Fibroblast of gingiva (primary cell): ENCODE results near the gene MYORG.
"Not testable (repeated sequence)": the region's sequence is repeated elsewhere in the genome, so short reads cannot be mapped to it uniquely, and the experiment has no call there.

ENCODE experiments used
- DNase-seq: peaks from one replicate; pipeline ENCODE4 v3.0.0-alpha.2; 2011; ENCODE audit warnings: low read depth

Gene MYORG

GRCh38 chr9:34368796-34369195, 7.9 kb downstream of the MYORG start:
- not testable (repeated sequence) for DNase-seq

- not testable (repeated sequence) for DNase-seq
Observed at GRCh38 chr9:34367751-34368410, 8.8 kb downstream of the MYORG start.

GRCh38 chr9:34366365-34366764, 10.3 kb downstream of the MYORG start:
- DNase-seq = no peak

- no peak for DNase-seq
Observed at GRCh38 chr9:34365282-34365681, 11.4 kb downstream of the MYORG start.

GRCh38 chr9:34363619-34364351, 12.9 kb downstream of the MYORG start:
- no peak for DNase-seq

GRCh38 chr9:34362614-34363214, 14.0 kb downstream of the MYORG start:
- no peak for DNase-seq

GRCh38 chr9:34352957-34353356, 23.7 kb downstream of the MYORG start:
- not testable (repeated sequence) for DNase-seq

GRCh38 chr9:34352122-34352652, 24.5 kb downstream of the MYORG start:
- not testable (repeated sequence) for DNase-seq

GRCh38 chr9:34349324-34349723, 27.4 kb downstream of the MYORG start:
- no peak for DNase-seq

GRCh38 chr9:34347800-34348158, 28.9 kb downstream of the MYORG start:
- DNase-seq = no peak

GRCh38 chr9:34346873-34347799, 29.6 kb downstream of the MYORG start:
- DNase-seq = no peak

GRCh38 chr9:34343605-34344004, 33.1 kb downstream of the MYORG start:
- no peak for DNase-seq

GRCh38 chr9:34343090-34343489, 33.6 kb downstream of the MYORG start:
- DNase-seq = no peak

GRCh38 chr9:34341659-34342295, 34.9 kb downstream of the MYORG start:
- DNase-seq = no peak

- no peak for DNase-seq
Observed at GRCh38 chr9:34338665-34339385, 37.9 kb downstream of the MYORG start.

GRCh38 chr9:34338079-34338478, 38.6 kb downstream of the MYORG start:
- not testable (repeated sequence) for DNase-seq

GRCh38 chr9:34337403-34337802, 39.3 kb downstream of the MYORG start:
- no peak for DNase-seq

- DNase-seq = no peak
Observed at GRCh38 chr9:34335376-34335775, 41.3 kb downstream of the MYORG start.

- no peak for DNase-seq
Observed at GRCh38 chr9:34334916-34335315, 41.8 kb downstream of the MYORG start.

- no peak for DNase-seq
Observed at GRCh38 chr9:34334337-34334824, 42.3 kb downstream of the MYORG start.

- no peak for DNase-seq
Observed at GRCh38 chr9:34333836-34334235, 42.9 kb downstream of the MYORG start.
